GM19467 (cell line): ENCODE data around the gene SLC4A9.

Source experiments
- ATAC-seq: cut with Tn5 transposase; IDR thresholded peaks from one replicate; pipeline ENCODE4 v1.9.1; 2021; ENCODE audit warnings: mild to moderate bottlenecking, moderate library complexity; ENCODE audit not compliant: unreplicated experiment

SLC4A9 gene

GRCh38 chr5:140360101-140360500 is at the start of gene SLC4A9:
TSS of gene SLC4A9 (plus strand) at chr5:140360194. CDS start at chr5:140360237, 43 bp downstream.
- no peak for ATAC-seq

- ATAC-seq, result no peak
Observed at GRCh38 chr5:140310434-140310833, 49.6 kb upstream of the SLC4A9 start.

- no peak for ATAC-seq
Observed at GRCh38 chr5:140311011-140311467, 49.0 kb upstream of the SLC4A9 start.

- ATAC-seq, result no peak
Observed at GRCh38 chr5:140312067-140312790, 47.8 kb upstream of the SLC4A9 start.

- no peak for ATAC-seq
Observed at GRCh38 chr5:140312791-140313189, 47.2 kb upstream of the SLC4A9 start.

- no peak for ATAC-seq
Observed at GRCh38 chr5:140317859-140318258, 42.1 kb upstream of the SLC4A9 start.

DNA sequence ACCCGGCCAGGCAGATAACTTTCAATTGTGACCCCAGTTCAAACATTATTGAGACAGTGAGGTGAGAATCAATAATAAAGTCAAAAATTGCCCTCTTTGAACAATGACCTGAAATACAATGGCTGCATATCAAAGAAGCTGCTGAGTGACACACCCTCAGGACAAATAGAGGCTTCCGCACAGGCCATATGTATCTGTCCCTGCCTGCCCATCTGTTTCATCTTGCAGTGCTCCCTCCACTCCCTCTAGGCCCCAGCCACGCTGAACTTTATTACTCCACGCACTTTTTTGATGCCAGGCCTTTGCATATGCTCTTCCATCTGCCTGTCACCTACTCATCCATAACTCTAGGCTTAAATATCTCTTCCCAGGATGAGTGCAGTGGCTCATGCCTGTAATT is 41.2 kb upstream of the SLC4A9 start:
- no peak for ATAC-seq

GRCh38 chr5:140319833-140320232 is 40.2 kb upstream of the SLC4A9 start:
- ATAC-seq, result no peak

DNA sequence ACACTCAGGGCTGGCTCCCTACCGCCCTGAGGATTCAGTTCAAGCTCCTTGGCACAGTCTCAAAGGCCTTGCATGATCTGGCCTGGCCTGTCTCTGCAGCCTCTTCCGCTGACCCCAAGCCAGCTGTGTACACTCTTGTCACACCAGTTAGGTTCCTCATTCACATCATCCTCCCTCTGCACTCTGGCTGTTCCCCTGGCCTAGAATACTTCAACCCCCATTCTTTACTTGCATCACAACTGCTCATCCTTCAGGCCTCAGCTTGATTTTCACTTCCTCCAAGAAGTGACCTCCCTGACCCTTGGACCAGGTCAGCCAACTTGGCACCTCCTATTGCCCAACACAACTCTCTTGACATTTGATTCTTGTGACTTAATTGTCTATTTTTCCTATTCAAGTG is 38.2 kb upstream of the SLC4A9 start:
- ATAC-seq, result no peak

DNA sequence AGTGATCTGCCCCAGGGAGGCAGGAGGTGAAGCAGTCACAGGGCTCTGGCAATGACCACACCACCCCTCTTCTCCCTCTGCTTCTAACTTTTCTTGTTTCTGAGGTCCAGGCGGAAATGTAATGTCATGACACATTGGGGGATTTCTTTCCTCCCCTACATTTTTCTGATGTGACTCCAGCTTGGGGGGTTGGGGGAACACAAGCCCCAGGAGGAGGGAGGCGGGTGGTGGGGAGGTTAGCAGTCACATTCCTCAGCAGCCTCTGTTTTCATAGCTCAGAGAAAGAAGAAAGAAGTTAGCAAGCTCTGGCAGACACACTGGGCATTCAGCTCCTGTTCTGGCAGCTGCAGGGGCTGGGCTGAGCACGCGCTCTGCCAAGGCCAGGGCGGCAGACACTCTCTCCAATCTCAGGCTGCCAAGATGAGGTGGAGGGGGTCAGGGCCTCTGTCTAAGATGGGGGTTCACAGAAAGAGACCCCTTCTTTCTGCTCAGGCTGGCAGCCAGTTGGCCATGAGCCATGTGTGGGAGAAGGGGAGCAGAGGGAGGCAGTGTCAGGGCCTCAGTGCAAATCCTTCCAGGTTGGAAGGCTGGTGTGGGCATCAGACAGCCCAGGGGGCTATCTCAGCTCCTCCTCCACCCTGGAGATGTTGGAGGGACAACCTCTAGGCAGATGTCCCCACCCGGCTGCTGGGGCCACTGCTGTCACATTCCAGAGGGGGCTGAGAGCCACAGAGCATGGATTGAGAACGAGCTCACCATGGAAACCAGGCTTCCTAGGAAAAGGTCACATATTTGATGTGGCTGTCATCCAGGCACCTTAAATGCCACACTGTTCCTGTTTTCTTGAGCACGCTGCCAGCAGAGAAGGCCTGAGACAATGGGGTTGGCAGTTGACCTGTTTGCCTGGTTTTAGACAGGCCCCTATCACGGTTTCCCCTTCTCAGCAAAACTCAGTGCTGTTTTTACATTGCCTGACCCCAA is 37.0 kb upstream of the SLC4A9 start:
- ATAC-seq, result no peak

- no peak for ATAC-seq
Observed at GRCh38 chr5:140324041-140324600, 35.9 kb upstream of the SLC4A9 start.

- ATAC-seq, result no peak
Observed at GRCh38 chr5:140324617-140325241, 35.3 kb upstream of the SLC4A9 start.

DNA sequence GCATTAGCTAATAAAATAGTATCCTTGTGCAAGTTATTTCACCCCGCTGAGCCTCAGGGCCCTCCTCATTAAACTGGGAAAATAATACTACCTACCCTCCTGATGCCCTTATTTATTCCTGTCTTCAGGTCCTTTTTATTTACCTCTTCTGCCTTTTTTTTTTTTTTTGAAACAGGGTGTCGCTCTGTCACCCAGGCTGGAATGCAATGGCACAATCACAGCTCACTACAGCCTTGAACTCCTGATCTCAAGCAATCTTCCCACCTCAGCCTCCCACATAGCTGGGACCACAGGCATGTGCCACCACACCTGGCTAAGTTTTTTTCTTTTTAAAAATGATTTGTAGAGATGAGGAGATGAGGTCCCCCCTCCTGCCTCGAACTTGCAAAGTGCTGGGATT is 34.5 kb upstream of the SLC4A9 start:
- no peak for ATAC-seq

GRCh38 chr5:140327589-140327988 is 32.4 kb upstream of the SLC4A9 start:
- ATAC-seq, result no peak

DNA sequence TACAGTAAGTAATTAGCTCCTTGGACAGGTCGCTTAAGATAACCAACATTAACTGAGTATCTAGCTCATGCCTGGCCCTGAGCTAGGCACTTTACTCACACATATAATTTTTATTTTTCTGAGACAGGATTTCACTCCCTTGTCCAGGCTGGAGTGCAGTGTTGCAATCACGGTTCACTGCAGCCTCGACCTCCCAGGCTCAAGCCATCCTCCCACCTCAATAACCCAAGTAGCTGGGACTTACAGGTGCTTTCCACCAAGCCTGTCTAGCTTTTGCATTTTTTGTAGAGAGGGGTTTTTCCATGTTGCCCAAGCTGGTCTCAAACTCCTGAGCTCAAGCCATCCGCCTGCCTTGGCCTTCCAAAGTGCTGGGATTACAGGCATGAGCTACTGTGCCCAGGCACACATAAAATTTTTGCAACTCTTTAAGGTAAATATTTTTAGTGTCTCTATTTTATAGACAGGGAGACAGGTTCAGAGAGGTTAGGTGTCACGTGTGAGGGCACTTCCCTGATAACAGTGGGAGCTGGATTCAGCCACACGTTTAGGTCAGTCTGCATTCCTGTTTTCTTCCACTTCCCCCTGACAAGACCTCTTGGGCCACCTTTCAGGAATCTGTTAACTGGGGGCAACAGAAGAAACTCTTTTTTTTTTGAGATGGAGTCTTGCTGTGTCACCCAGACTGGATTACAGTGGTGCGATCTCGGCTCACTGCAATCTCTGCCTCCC is 31.8 kb upstream of the SLC4A9 start:
- no peak for ATAC-seq

GRCh38 chr5:140329739-140330481 is 30.1 kb upstream of the SLC4A9 start:
- no peak for ATAC-seq

DNA sequence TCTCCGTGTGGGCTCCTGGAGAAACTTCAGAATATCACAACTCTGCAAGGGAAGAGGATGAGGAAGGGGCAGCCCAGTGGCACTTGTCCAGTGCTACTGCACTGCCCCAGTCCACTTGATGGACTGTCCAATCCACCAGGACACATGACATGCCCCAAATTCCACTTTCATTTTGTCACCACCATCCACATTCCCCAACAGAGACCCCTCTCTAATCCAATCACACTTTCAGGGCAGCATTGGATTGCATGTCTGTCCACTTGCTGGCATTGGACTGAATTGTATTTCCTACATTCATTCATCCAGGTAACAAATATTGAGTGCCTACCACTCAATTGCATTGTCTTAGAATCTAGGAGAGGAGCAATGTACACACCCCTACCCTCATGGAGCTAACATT is 28.4 kb upstream of the SLC4A9 start:
- no peak for ATAC-seq

DNA sequence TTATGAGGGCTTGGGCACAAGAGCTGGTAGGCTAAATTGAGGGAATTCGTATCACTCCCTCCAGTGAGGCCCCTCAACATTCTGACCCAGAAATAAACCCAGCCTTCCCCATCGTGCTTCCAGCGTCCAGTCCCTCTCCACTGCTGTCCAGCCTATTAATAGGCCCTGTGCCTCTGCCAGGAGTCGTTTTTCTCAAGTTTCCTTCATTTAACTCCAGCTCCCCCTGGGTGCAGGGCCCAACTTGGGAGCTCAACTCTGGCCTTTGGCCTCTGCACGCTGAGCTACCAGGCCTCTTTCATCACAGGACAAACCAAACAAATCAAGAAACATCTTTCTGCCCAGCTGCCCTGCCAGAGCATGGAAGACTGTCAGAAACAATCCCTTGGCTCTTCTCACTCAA is 23.6 kb upstream of the SLC4A9 start:
- no peak for ATAC-seq

DNA sequence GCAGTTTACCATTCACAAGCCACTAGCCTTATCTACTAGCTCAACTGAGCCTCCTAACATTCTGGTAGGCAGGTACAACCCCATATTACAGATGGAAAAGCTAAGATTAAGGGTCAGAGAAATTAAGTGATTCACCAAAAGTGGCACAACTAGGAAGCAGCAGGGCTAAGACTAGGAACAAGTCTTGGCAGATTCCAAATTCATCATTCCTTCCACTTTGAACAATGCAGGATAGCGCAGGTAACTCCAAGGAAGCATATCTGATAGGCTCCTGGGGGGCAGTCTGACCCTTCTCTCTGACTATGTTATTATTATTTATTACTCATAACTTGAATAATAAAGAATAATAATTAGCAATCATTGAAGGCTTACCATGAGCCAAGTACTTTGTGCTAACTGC is 22.1 kb upstream of the SLC4A9 start:
- ATAC-seq, result no peak

GRCh38 chr5:140338336-140338735 is 21.7 kb upstream of the SLC4A9 start:
- ATAC-seq, result no peak
